A549 (cell line): ENCODE data around the gene CCDC136. TPM values are rescaled to one million over a fixed set of nuclear protein-coding genes. Genes with fewer than 3 reads are reported as not detected.

ENCODE experiments used
- ATAC-seq, 2 experiments: fragments of 200-7000 bp in 1 of 2; fragments of >200 bp in 1 of 2; cut with Nextera tagmentation in 1 of 2; cut with Tn5 transposase in 1 of 2; 3 replicates each; pipeline versions ENCODE4 v1.8.0 to v1.9.1; 2018 to 2020; ENCODE audit warnings: mild to moderate bottlenecking in 1 of 2, moderate library complexity in 1 of 2
- CTCF ChIA-PET: fragments of 300-600 bp; sonication (Branson Sonifier 250); formaldehyde crosslinking; extraction: SDS; loops from one replicate; lab custom pipeline; 2021; ENCODE audit warnings: antibody characterized with exemption, inconsistent platforms; lab: Yijun Ruan, JAX
- POLR2A ChIA-PET: fragments of 350-600 bp; formaldehyde crosslinking; extraction: SDS; loops from one replicate; lab custom pipeline; 2021; ENCODE audit warnings: antibody characterized with exemption, inconsistent platforms; lab: Yijun Ruan, JAX
- DNase-seq, 2 experiments: peaks; one replicate each; pipeline versions ENCODE4 v3.0.0 to v3.0.0-alpha.2; 2011 to 2016; ENCODE audit warnings: low read depth in 1 of 2, low spot score in 1 of 2
- FAIRE-seq: peaks from 2 replicates; lab custom pipeline; 2011; peaks lifted over from hg19 to GRCh38; lab: Jason Lieb, UNC
- H3K27ac ChIP-seq, 2 experiments: fragments of >200 bp; sonication (Bioruptor Twin); formaldehyde crosslinking; 3 replicates each; pipeline ENCODE4 v1.5.1; 2016 to 2017
- H3K4me1 ChIP-seq: fragments of >200 bp; sonication (Bioruptor Twin); formaldehyde crosslinking; 3 replicates; pipeline ENCODE4 v1.6.1; 2016
- H3K4me2 ChIP-seq: fragments of >200 bp; sonication (Bioruptor Twin); formaldehyde crosslinking; 3 replicates; pipeline ENCODE4 v1.6.1; 2016
- H3K4me3 ChIP-seq: fragments of >200 bp; sonication (Bioruptor Twin); formaldehyde crosslinking; 3 replicates; pipeline ENCODE4 v1.5.1; 2016
- H3K9me3 ChIP-seq: fragments of >200 bp; sonication (Bioruptor Twin); formaldehyde crosslinking; 3 replicates; pipeline ENCODE4 v1.6.1; 2016
- BHLHE40 ChIP-seq: IDR thresholded peaks from 2 replicates; pipeline ENCODE4 v1.6.1; 2012; ENCODE audit warnings: low read depth, low read length, inconsistent platforms
- CBX2 ChIP-seq: fragments of 200-600 bp; sonication (generic); IDR thresholded peaks from 2 replicates; pipeline ENCODE4 v1.6.1; 2016; ENCODE audit warnings: low read depth, mild to moderate bottlenecking, borderline replicate concordance
- CEBPB ChIP-seq, 2 experiments: fragments of >200 bp in 1 of 2; sonication (Bioruptor Twin) in 1 of 2; formaldehyde crosslinking in 1 of 2; IDR thresholded peaks; 2 replicates each; pipeline ENCODE4 v1.6.1; 2012 to 2016
- EHF ChIP-seq: fragments of 250-450 bp; sonication (Bioruptor Pico); IDR thresholded peaks from 2 replicates; pipeline ENCODE4 v1.5.0; 2020; ENCODE audit warnings: mild to moderate bottlenecking
- EHMT2 ChIP-seq: fragments of 200-600 bp; sonication (generic); IDR thresholded peaks from 2 replicates; pipeline ENCODE4 v1.6.1; 2016; ENCODE audit warnings: antibody characterized with exemption, low read depth, mild to moderate bottlenecking, moderate library complexity
- ESRRA ChIP-seq: fragments of 150-350 bp; IDR thresholded peaks from 2 replicates; pipeline ENCODE4 v1.6.1; 2014; ENCODE audit warnings: mild to moderate bottlenecking, low read length, borderline replicate concordance
- FOSB ChIP-seq: fragments of 250-450 bp; sonication (Bioruptor Pico); IDR thresholded peaks from 2 replicates; pipeline ENCODE4 v1.5.0; 2020; ENCODE audit warnings: mild to moderate bottlenecking, moderate library complexity
- GATA3 ChIP-seq: IDR thresholded peaks from 2 replicates; pipeline ENCODE4 v1.6.1; 2012; ENCODE audit warnings: borderline replicate concordance
- HOXB13 ChIP-seq: fragments of 250-450 bp; sonication (Bioruptor Pico); IDR thresholded peaks from 2 replicates; pipeline ENCODE4 v1.5.0; 2020; ENCODE audit warnings: low read depth, mild to moderate bottlenecking, moderate library complexity
- JUN ChIP-seq, 2 experiments: fragments of >200 bp; sonication (Bioruptor Twin); formaldehyde crosslinking; IDR thresholded peaks; 2 replicates in 1 of 2; 3 replicates in 1 of 2; pipeline ENCODE4 v1.6.1; 2016 to 2017
- JUNB ChIP-seq: fragments of >200 bp; sonication (Bioruptor Twin); formaldehyde crosslinking; IDR thresholded peaks from 2 replicates; pipeline ENCODE4 v1.6.1; 2016
- MYC ChIP-seq: IDR thresholded peaks from 2 replicates; pipeline ENCODE4 v1.6.1; 2012; ENCODE audit warnings: mild to moderate bottlenecking, inconsistent platforms, low read length, improper control_type of control experiment, borderline replicate concordance
- NR3C1 ChIP-seq: fragments of >200 bp; sonication (Bioruptor Twin); formaldehyde crosslinking; IDR thresholded peaks from 3 replicates; pipeline ENCODE4 v1.6.1; 2017
- POLR2AphosphoS2 ChIP-seq: conservative IDR thresholded peaks from 2 replicates; pipeline ENCODE4 v1.6.1; 2012; ENCODE audit warnings: low read length, improper control_type of control experiment, inconsistent platforms
- ZNF302 ChIP-seq: fragments of 250-450 bp; sonication (Bioruptor Pico); IDR thresholded peaks from 2 replicates; pipeline ENCODE4 v1.9.0; 2021; ENCODE audit warnings: inconsistent platforms, mild to moderate bottlenecking, moderate library complexity
- WGBS: methylation state at CpG from one replicate; pipeline ENCODE4 v1.1.6; 2017; ENCODE audit errors: missing lambda C conversion rate; 5-methylcytosine and 5-hydroxymethylcytosine counted together
- polyA plus RNA-seq, 4 experiments: library from polyadenylated mRNA; depleted of rRNA in 3 of 4; stranded (reverse); fragments of >200 nt; fragmentation: RNase III in 1 of 4; extraction: RNeasy Plus Mini Kit Qiagen cat#74134 plus additional on column Dnase treatment in 1 of 4; gene quantifications; 2 replicates in 3 of 4; 3 replicates in 1 of 4; pipeline ENCODE4 v1.2.3, GENCODE V29; 2011 to 2017
- TF ChIP-seq, protein P1 (sequence below): fragments of 200-600 bp; sonication (generic); IDR thresholded peaks from 2 replicates; pipeline ENCODE4 v1.6.1; 2016; ENCODE audit warnings: antibody characterized with exemption, mild to moderate bottlenecking, moderate library complexity
- TF ChIP-seq, protein P2 (sequence below): IDR thresholded peaks from 2 replicates; pipeline ENCODE4 v1.6.1; 2012; ENCODE audit warnings: low read depth, borderline replicate concordance
- TF ChIP-seq, protein P3 (sequence below): fragments of 450-650 bp; IDR thresholded peaks from 2 replicates; pipeline ENCODE4 v1.6.1; 2014; ENCODE audit warnings: antibody characterized with exemption
- TF ChIP-seq, protein P4 (sequence below): fragments of 150-350 bp; IDR thresholded peaks from 2 replicates; pipeline ENCODE4 v1.6.1; 2014; ENCODE audit warnings: low read depth, mild to moderate bottlenecking, low read length

The CCDC136 gene
- polyA plus RNA-seq, 2 of the 4 experiments (the other 2 are of a cell fraction), result 4.7 to 5.4 TPM

DNA sequence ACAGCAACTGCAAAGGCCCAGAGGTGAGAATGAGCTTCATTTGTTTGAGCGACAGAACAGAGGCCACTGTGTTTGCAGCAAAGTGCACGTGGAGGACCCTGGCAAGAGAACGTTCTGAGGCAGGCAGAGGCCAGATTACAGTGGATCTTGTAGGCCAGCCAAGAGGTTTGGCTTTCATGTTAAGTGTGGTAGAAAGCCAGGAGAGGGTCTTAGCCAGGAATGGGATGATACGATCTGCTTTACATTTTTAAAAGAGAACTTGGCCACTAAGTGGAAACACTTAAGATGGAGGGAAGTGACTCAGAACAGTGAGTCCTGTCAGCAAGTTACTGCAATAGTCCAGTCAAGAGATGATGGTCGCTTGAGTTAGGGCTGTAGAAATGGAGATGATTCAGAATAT lies 4.6 kb downstream of the CCDC136 start:
- DNase-seq, result no peak
- no peak overlapping the region for H3K4me2 ChIP-seq
- H3K4me3 ChIP-seq, result no peak overlapping the region
- POLR2A ChIA-PET, result no interaction called here
- H3K9me3 ChIP-seq, result no peaks in the 10 kb centered on the region
- no peak for TF ChIP-seq BHLHE40
- TF ChIP-seq, protein P1, sequence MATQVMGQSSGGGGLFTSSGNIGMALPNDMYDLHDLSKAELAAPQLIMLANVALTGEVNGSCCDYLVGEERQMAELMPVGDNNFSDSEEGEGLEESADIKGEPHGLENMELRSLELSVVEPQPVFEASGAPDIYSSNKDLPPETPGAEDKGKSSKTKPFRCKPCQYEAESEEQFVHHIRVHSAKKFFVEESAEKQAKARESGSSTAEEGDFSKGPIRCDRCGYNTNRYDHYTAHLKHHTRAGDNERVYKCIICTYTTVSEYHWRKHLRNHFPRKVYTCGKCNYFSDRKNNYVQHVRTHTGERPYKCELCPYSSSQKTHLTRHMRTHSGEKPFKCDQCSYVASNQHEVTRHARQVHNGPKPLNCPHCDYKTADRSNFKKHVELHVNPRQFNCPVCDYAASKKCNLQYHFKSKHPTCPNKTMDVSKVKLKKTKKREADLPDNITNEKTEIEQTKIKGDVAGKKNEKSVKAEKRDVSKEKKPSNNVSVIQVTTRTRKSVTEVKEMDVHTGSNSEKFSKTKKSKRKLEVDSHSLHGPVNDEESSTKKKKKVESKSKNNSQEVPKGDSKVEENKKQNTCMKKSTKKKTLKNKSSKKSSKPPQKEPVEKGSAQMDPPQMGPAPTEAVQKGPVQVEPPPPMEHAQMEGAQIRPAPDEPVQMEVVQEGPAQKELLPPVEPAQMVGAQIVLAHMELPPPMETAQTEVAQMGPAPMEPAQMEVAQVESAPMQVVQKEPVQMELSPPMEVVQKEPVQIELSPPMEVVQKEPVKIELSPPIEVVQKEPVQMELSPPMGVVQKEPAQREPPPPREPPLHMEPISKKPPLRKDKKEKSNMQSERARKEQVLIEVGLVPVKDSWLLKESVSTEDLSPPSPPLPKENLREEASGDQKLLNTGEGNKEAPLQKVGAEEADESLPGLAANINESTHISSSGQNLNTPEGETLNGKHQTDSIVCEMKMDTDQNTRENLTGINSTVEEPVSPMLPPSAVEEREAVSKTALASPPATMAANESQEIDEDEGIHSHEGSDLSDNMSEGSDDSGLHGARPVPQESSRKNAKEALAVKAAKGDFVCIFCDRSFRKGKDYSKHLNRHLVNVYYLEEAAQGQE, result no peak
- TF ChIP-seq CBX2, result no peak
- TF ChIP-seq JUNB, result no peak
- TF ChIP-seq ESRRA, result no peak
- TF ChIP-seq JUN (IDR thresholded peaks at IDR 0.05), result no peak
- no peak for TF ChIP-seq NR3C1
- no peak for TF ChIP-seq MYC
- TF ChIP-seq, protein P2, sequence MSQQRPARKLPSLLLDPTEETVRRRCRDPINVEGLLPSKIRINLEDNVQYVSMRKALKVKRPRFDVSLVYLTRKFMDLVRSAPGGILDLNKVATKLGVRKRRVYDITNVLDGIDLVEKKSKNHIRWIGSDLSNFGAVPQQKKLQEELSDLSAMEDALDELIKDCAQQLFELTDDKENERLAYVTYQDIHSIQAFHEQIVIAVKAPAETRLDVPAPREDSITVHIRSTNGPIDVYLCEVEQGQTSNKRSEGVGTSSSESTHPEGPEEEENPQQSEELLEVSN, result no peak
- TF ChIP-seq POLR2AphosphoS2, result no peak
- TF ChIP-seq GATA3, result no peak
- TF ChIP-seq EHMT2, result no peak
- no peak for TF ChIP-seq ZNF302 (CRISPR knock-in tag)
- TF ChIP-seq FOSB (CRISPR knock-in tag), result no peak
- WGBS, result 67% methylated on average over 5 of the region's 5 CpGs
- CTCF ChIA-PET, result interaction anchor here (1.2 kb wide), 1 partner anchor 83 kb away, joined by 3 read pairs; no protein-coding TSS in a partner anchor
- H3K27ac ChIP-seq, result no peak overlapping the region
- 0 out of 3 replicates have a peak, but pooled peaks cover 5% of the 10 kb centered on the region for H3K4me1 ChIP-seq
- no peak for ATAC-seq
- FAIRE-seq, result no peak

DNA sequence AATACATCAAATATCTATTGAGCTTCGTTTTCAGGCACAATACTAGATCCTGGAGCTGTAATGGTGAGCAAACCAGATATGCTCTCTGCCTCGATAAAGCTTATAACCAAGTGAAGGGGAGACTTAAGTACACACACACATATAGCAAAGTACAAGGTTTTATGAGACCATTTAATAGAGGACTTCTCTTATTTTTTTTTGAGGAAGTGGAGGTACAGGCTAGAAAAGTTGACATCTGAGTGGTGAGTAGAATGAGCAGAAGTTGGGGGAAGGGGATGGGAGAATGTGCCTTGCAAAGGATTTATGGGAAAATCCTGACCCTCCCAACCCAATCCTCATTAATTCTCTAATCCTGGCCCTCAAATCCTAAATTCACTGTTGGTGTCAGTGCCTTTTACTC lies 7.7 kb downstream of the CCDC136 start:
- FAIRE-seq (no peak), ATAC-seq (no peak)
- 34% methylated on average over 2 of the region's 2 CpGs for WGBS

More for the DNA sequence above, 7.7 kb downstream of the CCDC136 start:
- DNase-seq, result no peak
- CTCF ChIA-PET, result no interaction called here
- H3K27ac ChIP-seq, result no peak overlapping the region
- H3K9me3 ChIP-seq, result no peaks in the 10 kb centered on the region
- no peaks in the 10 kb centered on the region for H3K4me1 ChIP-seq
- H3K4me3 ChIP-seq, result no peak overlapping the region
- TF ChIP-seq EHF (no peak), HOXB13 (CRISPR knock-in tag) (no peak), CEBPB (IDR thresholded peaks at IDR 0.05) (no peak), CBX2 (no peak), JUNB (no peak)
- TF ChIP-seq, protein P3, sequence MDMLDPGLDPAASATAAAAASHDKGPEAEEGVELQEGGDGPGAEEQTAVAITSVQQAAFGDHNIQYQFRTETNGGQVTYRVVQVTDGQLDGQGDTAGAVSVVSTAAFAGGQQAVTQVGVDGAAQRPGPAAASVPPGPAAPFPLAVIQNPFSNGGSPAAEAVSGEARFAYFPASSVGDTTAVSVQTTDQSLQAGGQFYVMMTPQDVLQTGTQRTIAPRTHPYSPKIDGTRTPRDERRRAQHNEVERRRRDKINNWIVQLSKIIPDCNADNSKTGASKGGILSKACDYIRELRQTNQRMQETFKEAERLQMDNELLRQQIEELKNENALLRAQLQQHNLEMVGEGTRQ, result no peak
- TF ChIP-seq, protein P4, sequence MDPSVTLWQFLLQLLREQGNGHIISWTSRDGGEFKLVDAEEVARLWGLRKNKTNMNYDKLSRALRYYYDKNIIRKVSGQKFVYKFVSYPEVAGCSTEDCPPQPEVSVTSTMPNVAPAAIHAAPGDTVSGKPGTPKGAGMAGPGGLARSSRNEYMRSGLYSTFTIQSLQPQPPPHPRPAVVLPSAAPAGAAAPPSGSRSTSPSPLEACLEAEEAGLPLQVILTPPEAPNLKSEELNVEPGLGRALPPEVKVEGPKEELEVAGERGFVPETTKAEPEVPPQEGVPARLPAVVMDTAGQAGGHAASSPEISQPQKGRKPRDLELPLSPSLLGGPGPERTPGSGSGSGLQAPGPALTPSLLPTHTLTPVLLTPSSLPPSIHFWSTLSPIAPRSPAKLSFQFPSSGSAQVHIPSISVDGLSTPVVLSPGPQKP, result no peak
- H3K4me2 ChIP-seq, result no peak overlapping the region
- POLR2A ChIA-PET, result no interaction called here
